ENCODE results near the gene GMPR. TPM values are rescaled to one million over a fixed set of nuclear protein-coding genes. Genes with fewer than 3 reads are reported as not detected.

The GMPR gene
- total and polyA plus RNA-seq, 8 donors = 4.5 to 25.9 (median 7.0) TPM

GRCh38 chr6:16333580-16333979 is 95.2 kb downstream of the GMPR start:
- intact Hi-C loops (cut with DNase I) = loop anchor here in 2 of 3 donors (10.0 kb wide), 2 partner anchors 81 to 171 kb away; no protein-coding TSS in a partner anchor
- TF ChIP-seq CTCF (IDR thresholded peaks at IDR 0.05) = no peak
- no peaks in the 10 kb centered on the region for H3K9me3 ChIP-seq
- 72 to 79% methylated on average over 3 of the region's 3 CpGs for WGBS, 2 donors
- no peak overlapping the region for H3K4me3 ChIP-seq
- FAIRE-seq (no peak), DNase-seq (no peak), ATAC-seq (no peak)
- H3K36me3 ChIP-seq = no peaks in the 10 kb centered on the region
- H3K27me3 ChIP-seq = no peaks in the 10 kb centered on the region
- peaks cover 0 to 7% (median 0%) of the 10 kb centered on the region in 3 donors for H3K4me1 ChIP-seq
- no peak overlapping the region for H3K27ac ChIP-seq

GRCh38 chr6:16334671-16335070 is 96.3 kb downstream of the GMPR start:
- Histone ChIP-seq H3K27me3 (no peaks in the 10 kb centered on the region), H3K36me3 (no peaks in the 10 kb centered on the region), H3K9me3 (no peaks in the 10 kb centered on the region), H3K4me1 (peaks cover 0 to 7% (median 0%) of the 10 kb centered on the region in 3 donors), H3K4me3 (no peak overlapping the region), H3K27ac (no peak overlapping the region)
- DNase-seq (peak in 1 of 6 donors; percentile 57), FAIRE-seq (no peak), ATAC-seq (peak in 2 of 4 donors; percentile 8 to 29)
- intact Hi-C loops (cut with DNase I) = loop anchor here in 2 of 3 donors (10.0 kb wide), 2 partner anchors 80 to 170 kb away; no protein-coding TSS in a partner anchor
- no peak for TF ChIP-seq CTCF (IDR thresholded peaks at IDR 0.05)
- WGBS, 2 donors = 80 to 83% methylated on average over 3 of the region's 3 CpGs

GRCh38 chr6:16335176-16335575 is 96.8 kb downstream of the GMPR start:
- peaks cover 0 to 7% (median 0%) of the 10 kb centered on the region in 3 donors for H3K4me1 ChIP-seq
- WGBS, 2 donors = 93% methylated on average over 10 of the region's 10 CpGs
- no peak overlapping the region for H3K27ac ChIP-seq
- H3K4me3 ChIP-seq = no peak overlapping the region
- TF ChIP-seq CTCF (IDR thresholded peaks at IDR 0.05) = no peak
- no peaks in the 10 kb centered on the region for H3K9me3 ChIP-seq
- ATAC-seq = no peak
- H3K36me3 ChIP-seq = no peaks in the 10 kb centered on the region
- FAIRE-seq = no peak
- H3K27me3 ChIP-seq = no peaks in the 10 kb centered on the region
- intact Hi-C loops (cut with DNase I) = loop anchor here in 2 of 3 donors (10.0 kb wide), 2 partner anchors 80 to 170 kb away; no protein-coding TSS in a partner anchor
- DNase-seq = no peak

- no peak for DNase-seq
- peaks cover 0 to 7% (median 0%) of the 10 kb centered on the region in 3 donors for H3K4me1 ChIP-seq
- TF ChIP-seq CTCF (IDR thresholded peaks at IDR 0.05) = no peak
- WGBS, 2 donors = 87 to 92% methylated on average over 6 of the region's 6 CpGs
- H3K27me3 ChIP-seq = no peaks in the 10 kb centered on the region
- FAIRE-seq = no peak
- intact Hi-C loops (cut with DNase I) = loop anchor here in 2 of 3 donors (10.0 kb wide), 2 partner anchors 79 to 169 kb away; no protein-coding TSS in a partner anchor
- H3K27ac ChIP-seq = no peak overlapping the region
- H3K4me3 ChIP-seq = no peak overlapping the region
- no peak for ATAC-seq
- H3K9me3 ChIP-seq = no peaks in the 10 kb centered on the region
- H3K36me3 ChIP-seq = no peaks in the 10 kb centered on the region
Observed at GRCh38 chr6:16336056-16336818, 97.8 kb downstream of the GMPR start.

GRCh38 chr6:16336911-16337294 is 98.5 kb downstream of the GMPR start:
- DNase-seq = no peak
- TF ChIP-seq CTCF (IDR thresholded peaks at IDR 0.05) = no peak
- Histone ChIP-seq H3K4me3 (no peak overlapping the region), H3K27ac (no peak overlapping the region), H3K9me3 (no peaks in the 10 kb centered on the region), H3K36me3 (no peaks in the 10 kb centered on the region), H3K27me3 (no peaks in the 10 kb centered on the region), H3K4me1 (peaks cover 0 to 5% (median 0%) of the 10 kb centered on the region in 3 donors)
- no peak for FAIRE-seq
- intact Hi-C loops (cut with DNase I) = loop anchor here in 2 of 3 donors (10.0 kb wide), 2 partner anchors 78 to 168 kb away; no protein-coding TSS in a partner anchor
- 87 to 94% methylated on average over 6 of the region's 6 CpGs for WGBS, 2 donors
- ATAC-seq = no peak
